GM21423 (cell line): ENCODE results near the gene C9orf85.
"Not testable (repeated sequence)": the region's sequence is repeated elsewhere in the genome, so short reads cannot be mapped to it uniquely, and the experiment has no call there.

Source experiments
- ATAC-seq: cut with Tn5 transposase; IDR thresholded peaks from one replicate; pipeline ENCODE4 v1.9.1; 2021; ENCODE audit warnings: mild to moderate bottlenecking, moderate library complexity; ENCODE audit not compliant: unreplicated experiment

Gene C9orf85

GRCh38 chr9:71937070-71937625 lies 25.7 kb downstream of the C9orf85 start:
- ATAC-seq: no peak

- ATAC-seq: no peak
Measured at GRCh38 chr9:71937898-71938297, 26.5 kb downstream of the C9orf85 start.

DNA sequence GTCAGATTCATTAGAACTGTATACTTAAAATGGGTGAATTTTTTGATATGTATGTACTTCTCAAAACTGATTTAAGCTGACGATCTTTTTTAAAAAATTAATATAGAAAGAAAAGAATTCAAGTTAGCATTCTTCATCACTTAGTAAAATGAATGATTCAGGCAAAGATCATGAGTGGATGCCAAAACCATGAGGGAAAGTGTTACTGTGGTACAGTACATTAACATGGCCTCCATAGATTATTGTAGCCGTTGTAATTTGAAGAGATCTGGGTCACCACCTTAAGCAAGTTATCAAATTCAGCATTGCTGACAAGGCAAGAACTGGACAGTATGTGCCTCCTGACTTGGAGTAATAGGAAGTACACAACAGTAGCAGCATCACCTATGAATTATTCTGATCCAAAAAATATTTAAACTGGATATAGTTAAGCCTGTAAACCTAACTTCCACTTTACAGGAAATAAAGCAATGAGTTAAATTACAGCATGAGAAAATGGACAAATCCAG lies 29.7 kb downstream of the C9orf85 start:
- no peak for ATAC-seq

GRCh38 chr9:71941998-71942567 lies 30.6 kb downstream of the C9orf85 start:
- ATAC-seq: no peak

DNA sequence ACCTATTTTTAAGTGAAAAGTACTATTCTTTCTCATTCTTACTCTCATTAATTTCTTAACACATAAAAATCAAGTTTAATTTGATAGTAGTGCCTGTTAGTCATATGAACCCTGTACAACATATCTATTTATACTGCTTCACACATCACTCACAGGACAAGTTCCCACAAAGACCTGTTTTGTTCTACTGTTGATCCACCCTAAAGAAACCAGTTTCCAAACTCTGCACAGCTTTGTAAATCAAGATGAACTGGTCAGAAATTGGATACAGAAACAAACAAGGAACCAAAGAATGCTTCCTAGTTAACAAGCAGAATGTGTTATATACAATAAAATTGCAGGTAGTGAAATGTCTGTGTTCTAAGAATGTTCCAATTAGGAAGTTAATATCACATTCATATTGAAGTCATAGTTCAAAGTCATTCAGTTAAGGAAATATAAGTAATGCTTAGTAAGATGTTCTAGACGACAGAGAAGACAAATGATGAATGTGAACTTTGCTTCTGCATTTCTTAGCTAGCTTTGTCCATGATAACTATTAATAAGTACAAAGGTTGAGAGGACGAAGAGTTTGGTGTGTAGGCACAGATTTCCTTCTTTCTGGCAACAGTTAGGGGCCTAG lies 33.4 kb downstream of the C9orf85 start:
- ATAC-seq: no peak

DNA sequence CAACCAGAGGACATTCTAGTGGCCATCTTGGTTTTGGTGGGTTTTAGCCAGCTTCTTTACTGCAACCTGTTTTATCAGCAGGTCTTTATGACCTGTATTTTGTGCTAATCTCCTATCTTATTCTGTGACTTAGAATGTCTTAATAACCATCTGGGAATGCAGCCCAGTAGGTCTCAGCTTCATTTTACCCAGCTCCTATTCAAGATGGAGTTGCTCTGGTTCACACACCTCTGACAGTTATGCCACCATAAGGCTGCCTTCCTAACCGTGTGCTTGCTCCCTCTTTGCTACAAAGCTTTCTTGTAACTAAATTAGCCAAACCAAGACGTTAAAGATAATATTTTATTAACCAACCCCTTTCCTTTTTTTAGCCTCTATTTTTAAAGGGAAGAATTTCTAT lies 43.2 kb downstream of the C9orf85 start:
- ATAC-seq: not testable (repeated sequence)

DNA sequence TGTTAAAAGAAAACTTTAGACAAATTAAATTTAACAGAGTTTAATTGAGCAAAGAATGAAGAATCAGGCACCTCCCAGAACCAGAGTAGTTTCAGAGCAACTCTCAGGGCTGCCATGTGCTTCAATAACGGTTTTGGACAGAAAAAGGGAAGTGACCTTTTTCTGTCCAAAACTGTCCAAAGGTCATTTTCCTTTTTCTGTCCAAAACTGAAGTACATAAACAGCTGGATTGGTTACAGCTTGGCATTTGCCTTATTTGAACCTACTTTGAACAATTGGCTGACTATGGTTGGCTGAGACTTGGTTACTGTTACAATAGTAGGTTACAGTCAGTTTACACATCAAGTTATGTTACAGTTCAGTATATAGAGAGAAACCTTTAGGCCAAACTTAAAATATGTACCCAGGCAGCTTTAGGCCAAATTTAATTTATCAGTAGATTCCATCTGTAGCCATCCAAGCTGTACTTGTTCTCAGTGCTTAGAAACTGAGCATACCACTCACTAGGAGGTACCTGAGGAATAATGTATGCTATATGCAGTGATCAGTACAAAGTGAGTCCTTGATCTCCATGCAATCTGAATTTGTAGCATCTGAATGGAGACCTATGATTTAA lies 44.0 kb downstream of the C9orf85 start:
- ATAC-seq: no peak

GRCh38 chr9:71962328-71962727 lies 50.9 kb downstream of the C9orf85 start:
- no peak for ATAC-seq

DNA sequence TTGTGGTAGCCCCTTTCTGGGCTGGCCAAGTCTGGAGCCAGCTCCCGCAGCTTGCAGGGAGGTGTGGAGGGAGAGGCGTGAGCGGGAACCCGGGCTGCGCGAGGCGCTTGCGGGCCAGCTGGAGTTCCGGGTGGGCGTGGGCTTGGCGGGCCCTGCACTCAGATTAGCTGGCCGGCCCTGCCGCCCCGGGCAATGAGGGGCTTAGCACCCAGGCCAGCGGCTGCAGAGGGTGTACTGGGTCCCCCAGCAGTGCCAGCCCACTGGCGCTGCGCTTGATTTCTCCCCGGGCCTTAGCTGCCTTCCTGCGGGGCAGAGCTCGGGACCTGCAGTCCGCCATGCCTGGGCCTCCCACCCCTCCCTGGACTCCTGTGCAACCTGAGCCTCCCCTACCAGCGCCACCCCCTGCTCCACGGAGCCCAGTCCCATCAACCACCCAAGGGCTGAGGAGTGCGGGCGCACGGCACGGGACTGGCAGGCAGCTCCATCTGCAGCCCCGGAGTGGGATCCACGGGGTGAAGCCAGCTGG lies 52.1 kb downstream of the C9orf85 start:
- ATAC-seq: not testable (repeated sequence)

DNA sequence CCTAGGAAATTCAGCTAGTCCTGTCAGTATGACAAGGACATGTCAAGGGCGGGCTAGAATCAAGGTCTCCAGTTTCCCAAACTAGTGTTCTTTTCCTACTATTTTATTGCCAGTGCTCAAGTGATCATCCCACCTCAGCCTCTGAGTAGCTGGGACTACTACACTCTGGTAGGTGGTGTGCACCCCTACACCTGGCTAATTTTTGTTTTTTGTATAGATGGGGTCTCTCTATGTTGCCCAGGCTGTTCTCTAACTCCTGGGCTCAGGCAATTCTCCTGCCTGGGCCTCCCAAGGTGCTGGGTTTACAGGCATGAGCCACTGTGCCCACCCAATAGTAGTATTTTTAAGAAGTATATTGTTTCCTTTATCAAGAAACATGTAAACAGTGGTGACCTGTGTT lies 54.0 kb downstream of the C9orf85 start:
- ATAC-seq: no peak

GRCh38 chr9:71966601-71967000 lies 55.2 kb downstream of the C9orf85 start:
- ATAC-seq: no peak

GRCh38 chr9:71968541-71969090 lies 57.2 kb downstream of the C9orf85 start:
- ATAC-seq: no peak

DNA sequence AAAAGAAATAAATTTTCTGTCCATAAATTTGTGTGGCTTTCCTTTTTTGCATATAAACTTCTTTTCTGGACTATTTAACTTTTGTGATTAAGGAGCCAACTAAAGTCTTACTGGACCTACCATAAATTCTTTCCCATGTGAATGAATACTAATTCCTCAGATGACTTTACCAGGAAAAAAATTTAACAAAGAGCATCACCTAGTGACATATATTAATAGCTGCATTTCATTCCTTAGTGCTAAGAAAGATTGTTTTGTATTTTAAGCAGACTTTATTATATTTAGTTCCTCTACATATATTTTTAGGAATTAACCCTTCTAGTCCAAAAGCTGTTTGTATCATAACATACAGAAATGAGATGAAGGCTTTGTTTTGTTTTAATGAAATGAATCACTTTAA lies 64.4 kb downstream of the C9orf85 start:
- ATAC-seq: no peak

DNA sequence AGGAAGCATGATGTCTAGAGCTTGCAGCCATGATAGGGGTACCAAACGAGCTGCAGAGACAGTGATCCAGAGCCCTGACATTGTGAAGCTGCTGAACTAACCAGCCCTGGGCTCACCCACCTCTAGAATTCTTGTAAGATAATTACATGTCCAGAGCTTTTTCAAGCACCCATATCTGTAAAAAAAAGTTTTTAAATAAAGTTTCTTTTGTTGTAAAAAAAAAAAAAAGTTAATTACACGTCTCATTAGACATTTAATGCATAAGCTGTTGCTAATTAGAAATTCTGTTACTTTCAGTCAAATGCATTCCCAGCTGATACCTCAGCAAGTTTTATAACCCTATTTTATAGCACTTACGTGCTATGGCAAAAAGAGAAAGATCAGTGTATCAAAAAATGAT lies 65.6 kb downstream of the C9orf85 start:
- ATAC-seq: no peak

DNA sequence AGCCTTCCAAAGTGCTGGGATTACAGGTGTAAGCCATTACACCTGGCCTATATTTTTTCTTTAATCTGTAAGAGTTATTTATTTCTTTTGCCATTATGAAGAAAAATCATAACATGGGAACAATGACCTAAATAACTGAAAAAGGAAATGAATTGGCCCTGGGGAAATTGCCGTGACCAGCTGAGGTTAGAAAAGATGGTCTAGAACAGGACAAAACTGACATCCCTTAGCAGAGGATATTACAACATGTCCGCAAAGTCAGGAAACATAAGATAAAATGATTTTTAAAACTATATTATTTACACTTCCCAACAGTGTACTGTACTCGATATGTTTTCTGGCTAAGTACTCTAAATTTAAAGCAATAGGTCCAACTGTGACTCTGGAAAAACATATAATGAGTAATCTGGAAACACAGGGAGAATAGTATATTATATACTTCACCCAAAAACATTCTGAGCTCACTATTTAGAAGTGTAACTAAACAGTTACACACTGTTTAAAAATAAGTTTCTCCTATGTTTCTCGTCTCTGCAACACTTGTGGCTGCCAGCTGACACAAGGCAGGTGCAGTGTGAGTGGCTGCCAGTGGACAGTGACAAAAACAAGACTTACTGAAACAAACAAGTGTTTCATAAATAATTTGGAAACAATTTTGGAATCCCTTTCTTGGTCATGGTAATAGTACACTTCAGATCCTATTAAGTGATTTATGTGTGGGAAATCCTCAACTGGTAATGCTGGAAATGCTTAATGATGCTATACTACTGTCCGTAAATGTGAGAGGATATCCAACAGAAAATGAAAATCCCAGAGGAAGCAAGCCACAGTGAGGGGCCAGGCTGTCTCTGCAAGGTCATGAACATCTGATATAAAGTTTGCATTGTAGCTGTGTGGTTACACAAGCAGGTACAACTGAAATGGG lies 69.1 kb downstream of the C9orf85 start:
- ATAC-seq: no peak

GRCh38 chr9:71981944-71982343 lies 70.5 kb downstream of the C9orf85 start:
- no peak for ATAC-seq

DNA sequence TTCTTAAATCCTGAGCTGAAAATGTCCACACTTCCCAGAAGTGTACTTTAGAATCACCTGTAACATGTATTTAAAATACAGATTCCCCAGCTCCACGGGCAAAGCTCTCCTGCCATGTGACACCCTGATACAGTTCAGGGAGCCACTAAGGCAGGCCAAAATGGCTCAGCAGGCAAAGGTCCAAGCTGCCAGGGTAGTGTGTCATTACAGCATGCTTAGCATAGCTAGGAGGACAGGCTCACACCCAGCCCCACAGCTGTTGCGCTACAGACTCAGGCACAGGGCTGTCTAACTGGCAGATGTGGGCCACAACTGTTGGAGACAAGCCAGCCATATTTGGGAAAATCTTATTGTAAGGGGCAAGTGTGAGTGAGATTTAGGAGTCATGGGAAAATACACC lies 73.0 kb downstream of the C9orf85 start:
- ATAC-seq: no peak

DNA sequence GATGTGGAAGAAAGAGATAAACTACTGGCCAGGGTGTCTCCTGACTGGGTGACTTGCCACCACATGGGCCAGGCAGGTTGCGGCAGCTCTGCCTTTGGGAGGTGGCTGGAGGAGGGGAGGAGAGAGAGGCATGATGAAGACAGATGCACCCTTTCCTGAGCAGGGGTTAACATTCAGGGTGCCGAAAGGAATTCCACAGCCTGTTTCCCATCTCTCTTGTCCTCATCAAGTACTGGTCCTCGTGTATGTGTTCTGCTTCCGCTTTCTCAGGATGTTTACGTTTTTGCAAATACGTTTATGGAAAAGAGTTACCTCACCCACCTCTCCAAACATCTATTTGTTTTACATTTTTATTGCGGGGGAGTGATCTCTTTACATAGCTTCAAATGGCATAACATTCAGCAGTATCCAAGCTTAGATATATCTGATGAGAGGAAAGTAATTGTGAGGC lies 73.4 kb downstream of the C9orf85 start:
- no peak for ATAC-seq

- no peak for ATAC-seq
Measured at GRCh38 chr9:71985297-71985911, 74.0 kb downstream of the C9orf85 start.

DNA sequence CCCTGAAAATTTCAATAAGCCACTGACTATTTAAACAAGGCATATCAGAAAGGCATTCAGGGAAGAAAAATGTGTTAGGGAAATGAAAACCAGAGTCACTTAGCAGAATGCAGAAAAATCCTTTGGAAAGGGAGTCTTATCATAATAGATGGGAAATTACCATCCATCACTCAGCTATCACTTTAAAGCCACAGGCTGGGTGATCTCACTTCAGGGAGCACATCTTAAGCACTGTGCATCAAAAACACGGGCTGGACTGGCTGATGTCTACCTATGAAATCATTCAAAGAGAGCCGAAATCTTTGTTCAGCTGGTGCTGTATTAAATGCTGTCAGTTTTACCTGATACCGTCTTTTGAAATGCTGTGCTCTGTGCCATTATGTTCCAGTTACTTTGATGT lies 75.5 kb downstream of the C9orf85 start:
- ATAC-seq: no peak
